ENCODE data around the gene APPL1. TPM values are rescaled to one million over a fixed set of nuclear protein-coding genes. Genes with fewer than 3 reads are reported as not detected.

The APPL1 gene, protein sequence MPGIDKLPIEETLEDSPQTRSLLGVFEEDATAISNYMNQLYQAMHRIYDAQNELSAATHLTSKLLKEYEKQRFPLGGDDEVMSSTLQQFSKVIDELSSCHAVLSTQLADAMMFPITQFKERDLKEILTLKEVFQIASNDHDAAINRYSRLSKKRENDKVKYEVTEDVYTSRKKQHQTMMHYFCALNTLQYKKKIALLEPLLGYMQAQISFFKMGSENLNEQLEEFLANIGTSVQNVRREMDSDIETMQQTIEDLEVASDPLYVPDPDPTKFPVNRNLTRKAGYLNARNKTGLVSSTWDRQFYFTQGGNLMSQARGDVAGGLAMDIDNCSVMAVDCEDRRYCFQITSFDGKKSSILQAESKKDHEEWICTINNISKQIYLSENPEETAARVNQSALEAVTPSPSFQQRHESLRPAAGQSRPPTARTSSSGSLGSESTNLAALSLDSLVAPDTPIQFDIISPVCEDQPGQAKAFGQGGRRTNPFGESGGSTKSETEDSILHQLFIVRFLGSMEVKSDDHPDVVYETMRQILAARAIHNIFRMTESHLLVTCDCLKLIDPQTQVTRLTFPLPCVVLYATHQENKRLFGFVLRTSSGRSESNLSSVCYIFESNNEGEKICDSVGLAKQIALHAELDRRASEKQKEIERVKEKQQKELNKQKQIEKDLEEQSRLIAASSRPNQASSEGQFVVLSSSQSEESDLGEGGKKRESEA
- 39.9 and 46.0 TPM in 2 replicates for total RNA-seq

DNA sequence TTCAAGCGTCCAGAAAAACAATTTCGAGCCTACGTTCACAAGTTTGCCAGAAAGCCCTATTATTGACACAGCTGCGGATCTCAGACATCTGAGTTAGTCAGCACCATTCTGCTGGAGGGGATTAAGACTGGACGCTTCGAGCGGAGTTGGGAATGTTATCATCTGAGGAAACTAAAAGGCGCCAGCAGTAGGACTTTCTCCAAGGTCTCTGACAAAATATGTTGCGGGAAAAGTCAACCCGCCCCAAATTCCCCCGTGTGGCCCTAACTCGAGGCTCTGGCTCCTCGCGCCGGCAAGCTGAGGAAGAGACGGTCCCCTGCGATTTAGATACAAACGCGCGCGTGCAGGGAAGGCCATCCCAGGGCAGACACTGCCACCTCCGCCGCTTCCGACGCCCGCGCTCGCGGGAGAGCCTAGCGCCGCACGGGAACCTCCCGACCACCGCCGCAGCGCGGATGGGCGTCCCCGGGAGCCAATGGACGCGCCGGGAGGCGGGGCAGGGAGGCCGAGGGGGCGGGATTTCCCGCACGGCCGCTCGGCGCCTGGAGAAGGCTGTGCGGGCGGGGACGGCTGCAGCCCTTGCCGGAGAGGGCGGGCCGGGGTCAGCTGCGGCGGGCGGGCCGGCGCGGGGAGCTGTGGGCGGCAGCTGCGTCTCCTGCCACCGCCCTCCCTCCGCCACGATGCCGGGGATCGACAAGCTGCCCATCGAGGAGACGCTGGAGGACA is at the start of gene APPL1:
TSS of gene APPL1 (plus strand) at position 526 of the 726 bp plus-strand sequence. CDS start at position 681, 155 bp downstream.
- DNase-seq (ENCODE audit: low spot score), result peak; percentile 92
- Mint-ChIP-seq H3K4me3 (peak within 1 kb of the TSS; percentile 93), H3K9me3 (no peaks in the 10 kb centered on the region), H3K27me3 (ENCODE audit: insufficient read depth) (peaks cover 8% of the 10 kb centered on the region), H3K4me1 (ENCODE audit: low read depth) (peaks cover 42% of the 10 kb centered on the region), H3K27ac (peak within 1 kb of the TSS; percentile 82), H3K36me3 (ENCODE audit: low read depth) (peaks cover 3% of the 10 kb centered on the region)
- intact Hi-C loops (cut with micrococcal nuclease), result loop anchor here (1.0 to 10.0 kb wide), 8 partner anchors 31 to 1080 kb away; partner anchors contain the start of genes HTD2, IL17RD, RPP14 and TASOR

DNA sequence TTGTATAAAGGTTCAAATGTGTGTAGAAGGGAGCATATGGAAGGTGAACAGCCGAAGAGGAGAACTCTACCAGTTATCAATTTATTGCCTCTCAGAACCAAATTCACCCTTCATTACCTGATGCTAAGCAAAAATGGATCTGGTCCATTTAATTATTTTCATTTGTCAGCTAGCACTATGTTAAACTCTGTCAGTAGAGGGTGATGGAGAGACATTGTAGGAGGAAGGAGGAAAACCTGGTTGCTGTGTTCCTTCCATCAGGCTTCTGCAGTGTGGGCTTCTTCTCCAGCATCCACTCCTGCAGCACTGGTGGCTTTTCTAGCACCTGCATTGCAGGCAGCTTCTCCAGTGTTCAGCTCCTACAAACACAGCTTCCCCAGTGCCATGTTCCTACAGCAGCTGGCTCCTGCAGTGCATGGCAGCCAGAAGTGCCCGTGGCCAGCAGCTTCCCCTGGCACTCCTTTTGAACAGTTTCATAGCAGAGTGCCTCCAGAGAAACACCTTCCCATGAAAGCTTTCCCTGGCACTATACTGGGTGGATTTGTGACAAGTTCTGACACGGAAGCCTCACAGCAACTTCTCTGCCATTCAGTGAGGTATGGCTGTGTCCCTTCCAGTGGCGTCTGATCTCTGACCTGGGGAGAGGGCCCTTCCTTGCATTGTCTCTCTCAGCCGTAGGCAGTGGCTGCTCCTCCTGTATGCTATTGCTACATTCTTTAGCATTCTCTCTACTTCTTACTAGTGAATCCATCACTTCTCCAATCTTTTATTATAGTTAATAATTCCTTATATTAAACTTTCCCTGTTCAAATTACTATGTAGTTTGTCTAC is 47.7 kb upstream of the APPL1 start:
- no peak for DNase-seq (ENCODE audit: low spot score)
- Mint-ChIP-seq H3K36me3 (ENCODE audit: low read depth) (no peaks in the 10 kb centered on the region), H3K27me3 (ENCODE audit: insufficient read depth) (peaks cover 15% of the 10 kb centered on the region), H3K4me1 (ENCODE audit: low read depth) (no peaks in the 10 kb centered on the region), H3K27ac (no peak overlapping the region), H3K9me3 (no peaks in the 10 kb centered on the region), H3K4me3 (no peak overlapping the region)
- intact Hi-C loops (cut with micrococcal nuclease), result no loop called here

DNA sequence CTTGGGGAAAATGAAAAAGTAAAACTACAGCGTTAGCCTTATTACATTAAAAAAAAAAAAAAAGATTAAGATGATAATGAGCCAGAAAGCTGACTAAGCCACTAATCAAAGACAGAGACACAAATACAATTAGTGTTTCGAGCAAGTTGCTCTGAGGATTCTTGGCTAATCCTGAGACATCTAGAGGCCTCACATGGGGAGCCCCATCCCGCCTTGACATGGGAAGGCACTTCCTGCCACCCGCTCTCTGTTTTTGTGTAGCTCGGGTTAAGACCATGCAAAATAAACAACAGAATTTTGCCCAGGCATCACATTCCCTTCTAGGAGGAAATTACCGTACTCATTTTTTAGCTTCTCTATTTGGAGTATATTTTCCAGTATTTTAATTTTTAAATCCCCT is 43.0 kb upstream of the APPL1 start:
- no peaks in the 10 kb centered on the region for H3K36me3 Mint-ChIP-seq (ENCODE audit: low read depth)
- no peak overlapping the region for H3K4me3 Mint-ChIP-seq
- intact Hi-C loops (cut with micrococcal nuclease), result no loop called here
- DNase-seq (ENCODE audit: low spot score), result no peak
- H3K27ac Mint-ChIP-seq, result no peak overlapping the region
- no peaks in the 10 kb centered on the region for H3K9me3 Mint-ChIP-seq
- H3K27me3 Mint-ChIP-seq (ENCODE audit: insufficient read depth), result peaks cover 13% of the 10 kb centered on the region
- H3K4me1 Mint-ChIP-seq (ENCODE audit: low read depth), result no peaks in the 10 kb centered on the region

DNA sequence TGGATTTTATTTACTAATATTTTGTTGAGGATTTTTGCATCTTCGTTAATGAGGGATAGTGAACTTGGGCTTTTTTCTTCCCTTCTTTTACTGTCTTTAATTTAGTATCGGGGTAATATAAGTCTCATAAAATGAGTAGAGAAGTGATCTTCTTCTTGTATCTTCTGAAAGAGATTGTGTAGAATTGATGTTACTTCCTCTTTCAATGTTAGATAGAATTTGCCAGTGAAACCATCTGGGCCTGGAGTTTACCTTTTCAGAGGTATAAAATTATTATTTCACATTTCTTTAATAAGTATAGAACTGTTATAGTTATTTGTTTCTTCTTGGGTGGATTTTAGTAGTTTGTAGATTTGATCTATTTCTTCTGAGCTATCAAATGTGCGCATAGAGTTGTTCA is 35.5 kb upstream of the APPL1 start:
- Mint-ChIP-seq H3K27me3 (ENCODE audit: insufficient read depth) (peaks cover 12% of the 10 kb centered on the region), H3K36me3 (ENCODE audit: low read depth) (no peaks in the 10 kb centered on the region), H3K27ac (no peak overlapping the region), H3K4me3 (no peak overlapping the region), H3K4me1 (ENCODE audit: low read depth) (no peaks in the 10 kb centered on the region), H3K9me3 (no peaks in the 10 kb centered on the region)
- no peak for DNase-seq (ENCODE audit: low spot score)
- intact Hi-C loops (cut with micrococcal nuclease), result no loop called here

DNA sequence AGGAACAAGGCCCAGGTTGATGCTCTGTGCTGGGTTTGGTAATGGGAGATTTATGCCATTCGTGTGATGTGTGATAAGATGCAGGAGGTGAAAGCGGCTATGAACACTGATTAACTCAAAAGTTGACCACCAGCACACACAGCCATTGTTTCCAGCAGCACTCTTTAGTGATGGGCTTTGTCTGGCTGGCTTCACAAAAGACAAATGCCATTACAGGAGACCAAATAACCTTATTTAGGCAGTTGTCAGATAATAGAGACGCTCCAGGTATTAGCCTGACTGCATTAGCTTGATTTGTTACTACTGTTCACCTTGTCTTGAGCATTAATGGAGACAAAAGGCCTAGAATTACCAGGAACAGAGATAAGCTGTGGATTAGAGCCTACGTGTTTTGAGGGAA is 32.9 kb upstream of the APPL1 start:
- Mint-ChIP-seq H3K27ac (no peak overlapping the region), H3K4me3 (no peak overlapping the region), H3K36me3 (ENCODE audit: low read depth) (no peaks in the 10 kb centered on the region), H3K4me1 (ENCODE audit: low read depth) (no peaks in the 10 kb centered on the region), H3K9me3 (no peaks in the 10 kb centered on the region), H3K27me3 (ENCODE audit: insufficient read depth) (peaks cover 12% of the 10 kb centered on the region)
- intact Hi-C loops (cut with micrococcal nuclease), result no loop called here
- DNase-seq (ENCODE audit: low spot score), result no peak

DNA sequence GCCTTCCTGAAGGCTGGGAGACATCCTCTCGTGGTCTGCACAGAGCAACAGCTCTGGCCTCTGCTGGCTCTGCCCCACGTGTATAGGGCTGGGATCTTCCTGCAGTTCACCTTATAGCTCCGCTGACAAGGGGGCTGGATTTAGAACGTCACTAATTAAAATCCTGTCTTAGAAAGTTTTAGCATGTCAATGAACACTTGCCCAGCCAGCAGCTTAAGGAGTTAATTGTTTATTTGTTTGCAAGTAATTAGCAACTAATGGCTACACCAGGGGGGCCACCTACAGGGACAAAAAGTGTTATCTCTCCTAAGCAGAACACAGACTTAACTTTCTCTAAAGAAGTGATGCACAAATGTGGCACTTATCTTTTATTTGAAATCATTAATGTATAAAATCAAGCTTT is 27.6 kb upstream of the APPL1 start, which contains the start of gene HESX1:
TSS of gene HESX1 (minus strand) at position 84 of the 403 bp plus-strand sequence. CDS start at position 24, 60 bp downstream.
- Mint-ChIP-seq H3K27ac (no peak within 1 kb of the TSS), H3K36me3 (ENCODE audit: low read depth) (no peaks in the 10 kb centered on the region), H3K4me1 (ENCODE audit: low read depth) (no peaks in the 10 kb centered on the region)

DNA sequence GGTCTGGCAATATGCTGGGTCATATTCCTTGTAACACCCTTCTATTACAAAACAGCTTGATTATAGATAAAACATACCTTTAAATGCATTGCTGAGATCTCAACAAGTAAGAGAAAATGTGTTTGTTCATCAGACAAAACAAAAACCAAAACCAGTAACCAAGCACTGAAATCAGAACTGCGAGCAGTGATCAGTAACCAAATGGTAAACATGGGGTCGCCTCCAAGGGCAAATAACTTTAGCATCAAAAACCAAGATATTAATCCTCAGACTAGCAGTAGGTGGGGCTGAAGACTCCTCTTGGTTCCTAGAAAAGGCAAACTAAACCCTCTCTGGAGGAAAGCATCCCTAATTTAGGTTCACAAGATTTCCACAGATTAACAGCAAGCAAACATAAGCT is 21.1 kb upstream of the APPL1 start:
- H3K4me1 Mint-ChIP-seq (ENCODE audit: low read depth), result no peaks in the 10 kb centered on the region

More for the DNA sequence above, 27.6 kb upstream of the APPL1 start, which contains the start of gene HESX1:
- intact Hi-C loops (cut with micrococcal nuclease), result no loop called here
- no peak for DNase-seq (ENCODE audit: low spot score)
- Mint-ChIP-seq H3K9me3 (no peaks in the 10 kb centered on the region), H3K27me3 (ENCODE audit: insufficient read depth) (peaks cover 3% of the 10 kb centered on the region), H3K4me3 (no peak within 1 kb of the TSS)

DNA sequence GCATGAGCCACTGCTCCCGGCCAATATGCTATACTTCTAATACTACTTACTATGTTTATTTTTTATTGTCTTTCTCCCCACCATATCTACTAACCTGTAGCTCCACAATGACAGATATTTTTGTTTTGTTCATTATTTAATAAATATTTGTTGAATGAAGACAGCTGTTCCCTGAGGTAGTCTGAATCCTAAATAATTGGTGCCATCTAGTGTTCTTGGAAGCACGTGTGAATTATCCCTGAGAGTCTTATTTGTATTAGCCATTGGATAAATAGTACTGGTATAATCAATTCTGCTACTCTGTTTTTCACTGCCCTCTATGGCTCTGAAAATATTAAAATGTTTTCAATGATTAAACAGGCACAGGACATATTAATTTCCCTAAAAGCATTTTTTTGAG is 5.6 kb upstream of the APPL1 start:
- peaks cover 16% of the 10 kb centered on the region for H3K27me3 Mint-ChIP-seq (ENCODE audit: insufficient read depth)
- no peaks in the 10 kb centered on the region for H3K36me3 Mint-ChIP-seq (ENCODE audit: low read depth)
- intact Hi-C loops (cut with micrococcal nuclease), result loop anchor here (10.0 kb wide), 1 partner anchor 227 kb away; no protein-coding TSS in a partner anchor
- no peak overlapping the region for H3K27ac Mint-ChIP-seq
- peaks cover 14% of the 10 kb centered on the region for H3K4me1 Mint-ChIP-seq (ENCODE audit: low read depth)
- no peak overlapping the region for H3K4me3 Mint-ChIP-seq
- no peaks in the 10 kb centered on the region for H3K9me3 Mint-ChIP-seq
- no peak for DNase-seq (ENCODE audit: low spot score)

More for the DNA sequence above, 21.1 kb upstream of the APPL1 start:
- Mint-ChIP-seq H3K9me3 (no peaks in the 10 kb centered on the region), H3K27ac (no peak overlapping the region), H3K4me3 (no peak overlapping the region), H3K36me3 (ENCODE audit: low read depth) (no peaks in the 10 kb centered on the region), H3K27me3 (ENCODE audit: insufficient read depth) (no peaks in the 10 kb centered on the region)
- no peak for DNase-seq (ENCODE audit: low spot score)
- intact Hi-C loops (cut with micrococcal nuclease), result no loop called here

DNA sequence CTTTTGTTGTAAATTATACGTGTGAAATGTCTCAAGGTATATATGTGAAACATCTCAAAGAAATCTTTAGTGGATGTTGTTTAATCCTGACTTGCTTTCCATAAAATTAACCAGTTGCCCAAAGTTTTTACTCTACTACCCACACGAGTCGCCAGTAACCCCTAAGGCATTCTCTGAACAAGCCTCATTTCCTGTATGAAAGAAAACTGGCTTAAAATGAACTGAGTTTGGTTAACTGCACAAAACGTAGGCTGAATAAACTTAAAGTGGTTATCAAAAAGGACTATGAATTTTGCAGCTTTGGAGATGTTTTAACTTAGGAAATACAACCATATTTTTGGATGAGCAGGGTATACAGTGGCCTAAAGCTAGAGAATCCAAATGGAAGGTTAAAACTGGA is 2.7 kb upstream of the APPL1 start:
- peaks cover 13% of the 10 kb centered on the region for H3K27me3 Mint-ChIP-seq (ENCODE audit: insufficient read depth)
- DNase-seq (ENCODE audit: low spot score), result no peak
- intact Hi-C loops (cut with micrococcal nuclease), result loop anchor here (5.0 to 10.0 kb wide), 5 partner anchors 123 to 1082 kb away; partner anchors contain the start of genes HTD2, RPP14 and TASOR
- H3K27ac Mint-ChIP-seq, result no peak overlapping the region
- H3K9me3 Mint-ChIP-seq, result no peaks in the 10 kb centered on the region
- peaks cover 34% of the 10 kb centered on the region for H3K4me1 Mint-ChIP-seq (ENCODE audit: low read depth)
- H3K4me3 Mint-ChIP-seq, result no peak overlapping the region
- H3K36me3 Mint-ChIP-seq (ENCODE audit: low read depth), result no peaks in the 10 kb centered on the region

DNA sequence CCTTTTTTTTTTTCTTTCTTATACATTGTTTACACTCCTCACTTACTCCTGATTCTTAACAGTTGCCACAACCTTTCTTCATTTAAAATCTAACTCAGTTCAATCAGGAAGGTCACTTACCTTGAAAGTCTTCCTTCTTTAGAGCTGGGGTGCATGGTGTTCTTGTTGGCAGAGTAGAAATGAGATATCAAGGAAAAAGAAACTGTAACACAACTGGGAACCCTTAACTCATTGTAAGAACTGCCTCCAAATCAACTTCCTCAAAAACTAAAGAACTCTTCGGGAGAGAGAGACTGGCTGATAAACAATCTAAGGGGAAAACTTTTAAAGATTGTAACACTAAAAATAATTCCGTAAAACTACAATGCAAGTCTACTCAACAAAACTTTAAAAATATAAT is 1.4 kb upstream of the APPL1 start:
- Mint-ChIP-seq H3K4me1 (ENCODE audit: low read depth) (peaks cover 39% of the 10 kb centered on the region), H3K9me3 (no peaks in the 10 kb centered on the region), H3K27me3 (ENCODE audit: insufficient read depth) (peaks cover 13% of the 10 kb centered on the region), H3K27ac (peak overlapping the region; percentile 19), H3K36me3 (ENCODE audit: low read depth) (no peaks in the 10 kb centered on the region), H3K4me3 (peak overlapping the region; percentile 40)
- intact Hi-C loops (cut with micrococcal nuclease), result loop anchor here (2.0 to 10.0 kb wide), 7 partner anchors 29 to 1081 kb away; partner anchors contain the start of genes HTD2, IL17RD, RPP14 and TASOR
- no peak for DNase-seq (ENCODE audit: low spot score)

DNA sequence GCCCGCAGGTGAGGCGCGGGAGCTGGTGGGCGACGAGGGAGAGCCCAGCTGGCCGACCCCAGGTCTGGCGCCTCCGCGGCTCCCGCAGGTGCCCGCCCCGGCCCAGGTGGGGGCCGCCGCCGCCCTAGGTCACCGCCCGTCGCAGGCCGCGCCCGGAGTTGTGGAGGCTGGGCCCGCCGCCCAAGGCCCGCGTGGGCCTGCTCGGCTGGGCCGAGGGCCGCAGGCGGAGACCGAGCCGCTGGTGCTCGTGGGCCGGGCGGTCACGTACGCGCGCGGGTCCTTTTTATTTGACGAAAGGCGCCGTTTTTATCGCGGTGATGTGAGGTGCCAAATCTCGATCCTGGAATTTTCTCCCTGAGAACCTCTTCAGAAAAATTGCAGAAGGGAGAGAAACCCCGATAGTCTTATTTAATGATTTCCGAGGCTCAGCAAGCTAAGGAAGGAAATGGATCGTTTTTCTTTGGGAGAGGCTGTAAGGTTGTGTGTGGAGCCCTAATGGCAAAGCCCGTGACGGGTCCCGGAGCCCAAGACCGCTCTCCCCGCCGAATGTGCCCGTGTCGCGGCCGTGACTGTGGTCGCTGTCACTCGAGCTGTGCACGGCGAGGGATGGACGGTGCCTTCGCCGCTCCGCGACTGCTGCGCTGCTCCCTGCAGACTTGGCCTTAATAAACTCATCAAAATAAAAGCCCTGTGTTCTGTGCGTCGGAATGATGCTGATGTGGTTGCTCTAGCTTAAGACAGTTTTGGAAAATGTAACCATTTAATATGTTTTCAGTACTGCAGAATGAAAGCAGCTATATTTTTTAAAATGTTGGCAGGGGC is 612 bp downstream of the APPL1 start:
- Mint-ChIP-seq H3K4me3 (peak overlapping the region; percentile 93), H3K4me1 (ENCODE audit: low read depth) (peaks cover 43% of the 10 kb centered on the region), H3K27me3 (ENCODE audit: insufficient read depth) (peaks cover 6% of the 10 kb centered on the region), H3K36me3 (ENCODE audit: low read depth) (peaks cover 4% of the 10 kb centered on the region), H3K9me3 (no peaks in the 10 kb centered on the region), H3K27ac (peak overlapping the region; percentile 82)
- intact Hi-C loops (cut with micrococcal nuclease), result loop anchor here (1.0 to 10.0 kb wide), 11 partner anchors 31 to 1079 kb away; partner anchors contain the start of genes ARF4, CCDC66, HTD2 and IL17RD
- peak; percentile 46 for DNase-seq (ENCODE audit: low spot score)
